ENCODE results near the gene DBH.

GRCh38 chr9:133636902-133637301 lies 739 bp downstream of the DBH start:
- TF ChIP-seq ZNF253 (CRISPR knock-in tag; IDR thresholded peaks at IDR 0.05; ENCODE audit: borderline replicate concordance), result no peak
- TF ChIP-seq ZNF780A (CRISPR knock-in tag; IDR thresholded peaks at IDR 0.05), result no peak
- TF ChIP-seq ZKSCAN8 (CRISPR knock-in tag; IDR thresholded peaks at IDR 0.05; ENCODE audit: borderline replicate concordance), result no peak
- TF ChIP-seq EZH2 (conservative IDR thresholded peaks at IDR 0.05; ENCODE audit: low read depth, low read length), result no peak
- TF ChIP-seq RAD21 (CRISPR knock-in tag; IDR thresholded peaks at IDR 0.05), result no peak

Measured in HepG2 (cell line).